H9 (cell line): ENCODE measurements around the gene TEC. TPM values are rescaled to one million over a fixed set of nuclear protein-coding genes. Genes with fewer than 3 reads are reported as not detected.

ENCODE experiments used
- DNase-seq: peaks from one replicate; pipeline ENCODE4 v3.0.0-alpha.2; 2017
- H2AFZ ChIP-seq: one replicate; pipeline ENCODE4 v1.6.1; 2013; ENCODE audit warnings: mild to moderate bottlenecking, low read length, control low read depth, moderate library complexity
- H2AK5ac ChIP-seq: 2 replicates; pipeline ENCODE4 v1.6.1; 2013; ENCODE audit warnings: low read length, control low read depth, mixed read lengths; ENCODE audit not compliant: insufficient read length
- H2BK120ac ChIP-seq: one replicate; pipeline ENCODE4 v1.6.1; 2013; ENCODE audit warnings: low read depth, mild to moderate bottlenecking, low read length, control low read depth, inconsistent platforms; ENCODE audit not compliant: poor library complexity, severe bottlenecking
- H2BK12ac ChIP-seq: 2 replicates; pipeline ENCODE4 v1.6.1; 2013; ENCODE audit warnings: low read length, control low read depth, mixed read lengths, low read depth; ENCODE audit not compliant: insufficient read length
- H2BK15ac ChIP-seq: 2 replicates; pipeline ENCODE4 v1.6.1; 2013; ENCODE audit warnings: low read depth, low read length, control low read depth
- H2BK20ac ChIP-seq: one replicate; pipeline ENCODE4 v1.6.1; 2013; ENCODE audit warnings: low read depth, mild to moderate bottlenecking, low read length, control low read depth, inconsistent platforms; ENCODE audit not compliant: poor library complexity, severe bottlenecking
- H2BK5ac ChIP-seq: 2 replicates; pipeline ENCODE4 v1.6.1; 2013; ENCODE audit warnings: low read length, control low read depth, mixed read lengths; ENCODE audit not compliant: insufficient read length
- H3K14ac ChIP-seq: 2 replicates; pipeline ENCODE4 v1.6.1; 2013; ENCODE audit warnings: low read length, control low read depth; ENCODE audit not compliant: insufficient read depth
- H3K18ac ChIP-seq: 2 replicates; pipeline ENCODE4 v1.6.1; 2013; ENCODE audit warnings: low read depth, mild to moderate bottlenecking, mixed read lengths, low read length, control low read depth; ENCODE audit not compliant: insufficient read length
- H3K23ac ChIP-seq: 2 replicates; pipeline ENCODE4 v1.6.1; 2013; ENCODE audit warnings: low read length, control low read depth, mixed read lengths, low read depth; ENCODE audit not compliant: insufficient read length
- H3K23me2 ChIP-seq: 2 replicates; pipeline ENCODE4 v1.6.1; 2013; ENCODE audit warnings: low read depth, mild to moderate bottlenecking, mixed read lengths, low read length, control low read depth; ENCODE audit not compliant: insufficient read length, poor library complexity, severe bottlenecking
- H3K27ac ChIP-seq: 2 replicates; pipeline ENCODE4 v1.5.1; 2013; ENCODE audit warnings: low read length, control low read depth, mixed read lengths, low read depth; ENCODE audit not compliant: insufficient read length
- H3K27me3 ChIP-seq: 2 replicates; pipeline ENCODE4 v1.6.1; 2013; ENCODE audit warnings: low read length, control low read depth, inconsistent platforms; ENCODE audit not compliant: insufficient read depth
- H3K4ac ChIP-seq: 2 replicates; pipeline ENCODE4 v1.6.1; 2013; ENCODE audit warnings: low read depth, mild to moderate bottlenecking, control low read depth, inconsistent platforms, low read length, moderate library complexity
- H3K4me1 ChIP-seq: 2 replicates; pipeline ENCODE4 v1.6.1; 2013; ENCODE audit warnings: low read length, control low read depth, inconsistent platforms; ENCODE audit not compliant: insufficient read depth
- H3K4me2 ChIP-seq: 2 replicates; pipeline ENCODE4 v1.6.1; 2013; ENCODE audit warnings: low read length, control low read depth, mixed read lengths; ENCODE audit not compliant: insufficient read length, insufficient read depth
- H3K56ac ChIP-seq: 2 replicates; pipeline ENCODE4 v1.6.1; 2013; ENCODE audit warnings: low read depth, mild to moderate bottlenecking, mixed read lengths, low read length, control low read depth; ENCODE audit not compliant: insufficient read length
- H3K79me1 ChIP-seq: 2 replicates; pipeline ENCODE4 v1.6.1; 2013; ENCODE audit warnings: low read depth, mild to moderate bottlenecking, moderate library complexity, low read length, control low read depth, inconsistent platforms; ENCODE audit not compliant: insufficient read depth, poor library complexity, severe bottlenecking
- H3K79me2 ChIP-seq: 2 replicates; pipeline ENCODE4 v1.6.1; 2013; ENCODE audit warnings: low read length, control low read depth, inconsistent platforms; ENCODE audit not compliant: insufficient read depth
- H3K9ac ChIP-seq: 2 replicates; pipeline ENCODE4 v1.6.1; 2013; ENCODE audit warnings: low read length, control low read depth, mixed read lengths; ENCODE audit not compliant: insufficient read length; ENCODE audit errors: extremely low read depth
- H3K9me3 ChIP-seq: one replicate; pipeline ENCODE4 v1.6.1; 2013; ENCODE audit warnings: low read depth, low read length, inconsistent platforms; ENCODE audit not compliant: control insufficient read depth
- H3T11ph ChIP-seq: one replicate; pipeline ENCODE4 v1.6.1; 2013; ENCODE audit warnings: mild to moderate bottlenecking, low read length, control low read depth, inconsistent platforms
- H4K20me1 ChIP-seq: one replicate; pipeline ENCODE4 v1.6.1; 2013; ENCODE audit not compliant: control insufficient read depth, insufficient read length, insufficient read depth
- H4K5ac ChIP-seq: 2 replicates; pipeline ENCODE4 v1.6.1; 2013; ENCODE audit warnings: low read depth, mild to moderate bottlenecking, mixed read lengths, low read length, control low read depth; ENCODE audit not compliant: insufficient read length
- H4K8ac ChIP-seq: replicated peaks from 2 replicates; pipeline ENCODE4 v1.6.1; 2013; ENCODE audit warnings: low read length, control low read depth, mixed read lengths, low read depth; ENCODE audit not compliant: insufficient read length
- H4K91ac ChIP-seq: 2 replicates; pipeline ENCODE4 v1.6.1; 2013; ENCODE audit warnings: low read depth, mild to moderate bottlenecking, moderate library complexity, mixed read lengths, low read length, control low read depth; ENCODE audit not compliant: insufficient read length
- H3K27ac Mint-ChIP-seq, 3 experiments: 2 replicates in 2 of 3; 3 replicates in 1 of 3; pipeline ENCODE4 v1.8.0; 2020 to 2021; ENCODE audit warnings: mixed read lengths in 3 of 3, mild to moderate bottlenecking in 1 of 3, moderate library complexity in 1 of 3
- H3K27me3 Mint-ChIP-seq: 2 replicates; pipeline ENCODE4 v1.8.0; 2021; ENCODE audit warnings: low read depth, mild to moderate bottlenecking, moderate library complexity, mixed read lengths
- H3K36me3 Mint-ChIP-seq, 3 experiments: 2 replicates in 2 of 3; 3 replicates in 1 of 3; pipeline ENCODE4 v1.8.0; 2020 to 2021; ENCODE audit warnings: low read depth in 3 of 3, mixed read lengths in 3 of 3; ENCODE audit not compliant: insufficient read depth in 1 of 3
- H3K4me1 Mint-ChIP-seq, 2 experiments: 2 replicates each; pipeline ENCODE4 v1.8.0; 2020; ENCODE audit warnings: mixed read lengths in 2 of 2
- H3K4me3 Mint-ChIP-seq, 2 experiments: 2 replicates in 1 of 2; 3 replicates in 1 of 2; pipeline ENCODE4 v1.8.0; 2020 to 2021; ENCODE audit warnings: mild to moderate bottlenecking in 2 of 2, mixed read lengths in 2 of 2, moderate library complexity in 1 of 2
- H3K9me3 Mint-ChIP-seq, 2 experiments: 2 replicates in 1 of 2; 3 replicates in 1 of 2; pipeline ENCODE4 v1.8.0; 2020; ENCODE audit warnings: mild to moderate bottlenecking in 2 of 2, mixed read lengths in 2 of 2, moderate library complexity in 1 of 2
- CTCF ChIP-seq: fragments of 200-600 bp; sonication (generic); conservative IDR thresholded peaks from 3 replicates; pipeline ENCODE4 v1.8.0; 2021; ENCODE audit warnings: antibody characterized with exemption, mild to moderate bottlenecking
- WGBS: extraction: QIAGEN DNeasy Blood & Tissue Kit; methylation state at CpG from one replicate; pipeline ENCODE4 v1.1.7; 2013; ENCODE audit warnings: missing lambda C conversion rate, low lambda C conversion rate, mixed read lengths; ENCODE audit not compliant: insufficient read length; ENCODE audit errors: extremely low coverage; 5-methylcytosine and 5-hydroxymethylcytosine counted together
- total RNA-seq: library from RNA; stranded (reverse); gene quantifications from 2 replicates; pipeline ENCODE4 v1.2.1, GENCODE V29; 2021

Gene TEC
- total RNA-seq, 1 experiment from 2014 or later = 1.8 TPM

- no peak overlapping the region for H3K4me2 ChIP-seq
- H3K23ac ChIP-seq = no peak overlapping the region
- H3T11ph ChIP-seq = no peak overlapping the region
- H3K4me1 Mint-ChIP-seq = peaks cover 23 to 29% of the 10 kb centered on the region in 2 experiments
- no peaks in the 10 kb centered on the region for H3K9me3 ChIP-seq
- peak overlapping the region; percentile 70 to 92 (median 84); a peak in 6 of 7 replicates for H3K27ac Mint-ChIP-seq
- H3K9ac ChIP-seq = no peak overlapping the region
- H3K79me2 ChIP-seq = no peaks in the 10 kb centered on the region
- H2BK120ac ChIP-seq = no peak overlapping the region
- H3K23me2 ChIP-seq = no peaks in the 10 kb centered on the region
- peaks cover 9 to 10% of the 10 kb centered on the region in 2 experiments; a peak in 4 of 5 replicates for H3K9me3 Mint-ChIP-seq
- no peaks in the 10 kb centered on the region for H3K79me1 ChIP-seq
- no peak overlapping the region for H4K5ac ChIP-seq
- no peak overlapping the region for H3K27ac ChIP-seq
- H3K18ac ChIP-seq = no peak overlapping the region
- no peak overlapping the region for H2BK20ac ChIP-seq
- H4K91ac ChIP-seq = no peak overlapping the region
- no peak overlapping the region for H3K4me3 Mint-ChIP-seq
- no peak overlapping the region for H3K56ac ChIP-seq
- no peak for TF ChIP-seq CTCF
- no peak overlapping the region for H3K4ac ChIP-seq
- H3K27me3 Mint-ChIP-seq = no peaks in the 10 kb centered on the region
- H3K27me3 ChIP-seq = no peaks in the 10 kb centered on the region
- no peak overlapping the region for H2BK12ac ChIP-seq
- H2AK5ac ChIP-seq = no peak overlapping the region
- H2BK5ac ChIP-seq = no peak overlapping the region
- no peak overlapping the region for H2BK15ac ChIP-seq
- H4K8ac ChIP-seq = no peak overlapping the region
- peaks cover 10% of the 10 kb centered on the region; the same call in 1 of the 2 replicates for H3K4me1 ChIP-seq
- no peak overlapping the region for H2AFZ ChIP-seq
- H3K14ac ChIP-seq = no peak overlapping the region; the same call in 1 of the 2 replicates
- peak; percentile 36 for DNase-seq
- no CpG with 5 or more reads among the region's 6 CpGs for WGBS
- H4K20me1 ChIP-seq = no peaks in the 10 kb centered on the region
- peaks cover 1 to 11% (median 6%) of the 10 kb centered on the region in 3 experiments; a peak in 5 of 7 replicates for H3K36me3 Mint-ChIP-seq
These were observed 96.3 kb downstream of the TEC start for GRCh38 chr4:48173056-48173991.
